HG03354 (cell line): ENCODE data around the gene GDPD2.

Experiments used
- ATAC-seq: cut with Tn5 transposase; IDR thresholded peaks from one replicate; pipeline ENCODE4 v1.9.1; 2021; ENCODE audit warnings: mild to moderate bottlenecking; ENCODE audit not compliant: unreplicated experiment, poor library complexity, severe bottlenecking

Gene GDPD2

GRCh38 chrX:70437011-70437410 is 13.9 kb downstream of the GDPD2 start:
- no peak for ATAC-seq

GRCh38 chrX:70437921-70438665 is 15.0 kb downstream of the GDPD2 start:
- no peak for ATAC-seq

GRCh38 chrX:70439016-70439415 is 15.9 kb downstream of the GDPD2 start:
- peak; percentile 39 for ATAC-seq

GRCh38 chrX:70442224-70442623 is 19.1 kb downstream of the GDPD2 start:
- ATAC-seq: no peak

GRCh38 chrX:70444326-70444945 is 21.3 kb downstream of the GDPD2 start, which contains the start of gene DLG3:
Gene DLG3 (plus strand): TSS chrX:70444835. CDS start chrX:70445202, 367 bp downstream.
- ATAC-seq: no peak

GRCh38 chrX:70444946-70445656 is 22.0 kb downstream of the GDPD2 start:
- ATAC-seq: no peak

- ATAC-seq: no peak
These were observed 22.8 kb downstream of the GDPD2 start for GRCh38 chrX:70445951-70446350.

GRCh38 chrX:70446380-70447350 is 23.6 kb downstream of the GDPD2 start:
- no peak for ATAC-seq

GRCh38 chrX:70449457-70449966 is 26.4 kb downstream of the GDPD2 start:
- no peak for ATAC-seq

- ATAC-seq: peak; percentile 53
These were observed 29.1 kb downstream of the GDPD2 start for GRCh38 chrX:70452143-70452733.

GRCh38 chrX:70453024-70453618 is 30.0 kb downstream of the GDPD2 start:
- no peak for ATAC-seq

- peak; percentile 56 for ATAC-seq
These were observed 31.6 kb downstream of the GDPD2 start for GRCh38 chrX:70454441-70455365.

GRCh38 chrX:70455366-70456202 is 32.5 kb downstream of the GDPD2 start:
- ATAC-seq: peak; percentile 26

GRCh38 chrX:70456256-70456655 is 33.1 kb downstream of the GDPD2 start:
- peak; percentile 40 for ATAC-seq

GRCh38 chrX:70461026-70461425 is 37.9 kb downstream of the GDPD2 start:
- ATAC-seq: no peak

GRCh38 chrX:70464051-70464450 is 40.9 kb downstream of the GDPD2 start:
- ATAC-seq: no peak

GRCh38 chrX:70466968-70467367 is 43.9 kb downstream of the GDPD2 start:
- no peak for ATAC-seq
